Cardiac fibroblast (primary cell): ENCODE measurements around the gene ISL1.

Experiments used
- DNase-seq, 2 donors: peaks; one replicate each; pipeline versions ENCODE4 v3.0.0 to v3.0.0-alpha.2; 2010; ENCODE audit warnings: low read depth in 2 of 2
- H3K4me3 ChIP-seq, 2 donors: replicated peaks in 1 of 2; 1 replicate in 1 of 2; 2 replicates in 1 of 2; pipeline ENCODE4 v1.5.1; 2011; ENCODE audit warnings: low read depth in 2 of 2, low read length in 2 of 2, mild to moderate bottlenecking in 2 of 2, moderate library complexity in 1 of 2
- CTCF ChIP-seq: IDR thresholded peaks from one replicate; pipeline ENCODE4 v1.5.1; 2011; ENCODE audit warnings: low read depth, mild to moderate bottlenecking, low read length, inconsistent platforms

The ISL1 gene

GRCh38 chr5:51398875-51399642 lies 15.8 kb downstream of the ISL1 start:
- no peak for DNase-seq
- H3K4me3 ChIP-seq: no peak overlapping the region
- TF ChIP-seq CTCF: no peak

- TF ChIP-seq CTCF: no peak
- H3K4me3 ChIP-seq: no peak overlapping the region
- no peak for DNase-seq
Measured at GRCh38 chr5:51399643-51400006, 16.4 kb downstream of the ISL1 start.

DNA sequence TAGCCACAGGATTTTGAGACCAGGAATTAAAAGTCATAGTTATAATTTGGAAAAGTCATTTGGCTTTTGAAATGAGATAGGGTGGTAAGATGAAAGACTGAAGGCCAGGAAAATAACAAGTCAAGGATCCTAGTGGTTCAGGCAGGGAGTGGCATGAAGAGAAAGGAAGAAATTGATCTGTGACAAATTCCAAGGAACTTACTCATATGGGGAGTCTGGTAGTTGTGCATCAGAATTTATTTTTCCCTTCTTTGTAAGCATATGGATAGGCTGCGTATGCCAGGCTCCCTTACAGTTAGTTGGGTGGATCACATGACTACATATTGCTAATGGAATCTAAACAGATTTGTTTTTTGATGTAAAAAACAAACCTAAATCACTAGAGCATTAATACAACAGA lies 21.0 kb downstream of the ISL1 start:
- no peak overlapping the region for H3K4me3 ChIP-seq
- DNase-seq: no peak
- no peak for TF ChIP-seq CTCF

- no peak overlapping the region for H3K4me3 ChIP-seq
- TF ChIP-seq CTCF: no peak
- DNase-seq: no peak
Measured at GRCh38 chr5:51411921-51412325, 28.7 kb downstream of the ISL1 start.

DNA sequence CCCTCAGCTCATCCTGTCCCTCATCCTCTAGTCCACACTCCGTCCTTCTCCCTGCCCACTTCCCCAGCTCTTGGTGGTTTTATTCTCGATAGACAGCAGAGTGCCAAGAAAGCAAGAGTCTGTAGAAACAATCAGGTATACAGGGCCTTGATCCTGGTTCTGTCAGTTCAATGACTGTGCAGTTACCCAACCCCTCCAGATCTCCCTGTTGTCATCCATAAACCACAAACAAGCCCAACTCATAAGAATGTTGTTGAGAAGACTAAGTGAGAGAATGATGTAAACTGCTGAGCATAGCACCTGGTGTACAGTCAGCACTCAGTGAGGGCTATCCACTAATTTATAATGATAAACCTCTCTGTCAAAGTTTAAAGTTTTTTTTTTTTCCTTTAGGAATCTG lies 31.3 kb downstream of the ISL1 start:
- no peak for DNase-seq
- no peak overlapping the region for H3K4me3 ChIP-seq
- TF ChIP-seq CTCF: no peak

DNA sequence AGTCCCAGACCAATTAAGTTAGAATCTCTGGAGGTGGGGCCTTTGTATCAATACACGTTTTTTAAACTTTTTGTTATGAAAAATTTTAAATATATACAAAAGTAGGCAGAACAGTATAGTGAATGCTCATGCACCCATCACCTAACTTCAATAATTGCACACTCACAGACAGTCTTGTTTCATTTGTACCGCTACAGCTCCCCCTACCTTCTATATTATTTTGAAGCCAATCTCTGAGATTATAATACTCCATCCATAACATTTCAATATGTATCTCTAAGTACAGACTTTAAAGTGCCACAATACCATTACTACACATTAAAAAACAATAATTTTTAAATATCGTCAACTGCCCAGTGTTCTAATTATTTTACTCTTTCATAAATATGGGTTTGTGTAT lies 32.9 kb downstream of the ISL1 start:
- no peak overlapping the region for H3K4me3 ChIP-seq
- DNase-seq: no peak
- no peak for TF ChIP-seq CTCF
